RCC 7860 (cell line): Measurements from ENCODE around the gene ICOSLG.
"Not testable (repeated sequence)": the region's sequence is repeated elsewhere in the genome, so short reads cannot be mapped to it uniquely, and the experiment has no call there.

Experiments used
- DNase-seq: peaks from one replicate; pipeline ENCODE4 v3.0.0-alpha.2; 2015; ENCODE audit warnings: low spot score
- FAIRE-seq: peaks from 2 replicates; lab custom pipeline; 2012; peaks lifted over from hg19 to GRCh38; lab: Jason Lieb, UNC

ICOSLG gene

GRCh38 chr21:44265734-44266270, 25.1 kb upstream of the ICOSLG start:
- FAIRE-seq (no peak), DNase-seq (no peak)

GRCh38 chr21:44263768-44264167, 23.0 kb upstream of the ICOSLG start:
- DNase-seq: no peak

GRCh38 chr21:44263221-44263760, 22.5 kb upstream of the ICOSLG start:
- no peak for DNase-seq

More at GRCh38 chr21:44263768-44264167, 23.0 kb upstream of the ICOSLG start:
- no peak for FAIRE-seq

GRCh38 chr21:44262338-44263056, 21.8 kb upstream of the ICOSLG start:
- FAIRE-seq: no peak
- no peak for DNase-seq

More at GRCh38 chr21:44263221-44263760, 22.5 kb upstream of the ICOSLG start:
- no peak for FAIRE-seq

- no peak for FAIRE-seq
- DNase-seq: no peak
Observed at GRCh38 chr21:44261675-44262295, 21.0 kb upstream of the ICOSLG start, which contains the start of gene DNMT3L. Gene DNMT3L, minus strand, starts transcription at chr21:44261897. Its CDS starts 638 bp downstream, at chr21:44261259.

GRCh38 chr21:44260791-44261631, 20.3 kb upstream of the ICOSLG start:
- no peak for FAIRE-seq

GRCh38 chr21:44260066-44260465, 19.3 kb upstream of the ICOSLG start:
- FAIRE-seq (no peak), DNase-seq (no peak)

More at GRCh38 chr21:44260791-44261631, 20.3 kb upstream of the ICOSLG start:
- DNase-seq: no peak

- FAIRE-seq (no peak), DNase-seq (no peak)
Observed at GRCh38 chr21:44259082-44259705, 18.5 kb upstream of the ICOSLG start.

GRCh38 chr21:44258056-44258725, 17.4 kb upstream of the ICOSLG start:
- DNase-seq (no peak), FAIRE-seq (no peak)

- DNase-seq: no peak
- no peak for FAIRE-seq
Observed at GRCh38 chr21:44255511-44255981, 14.8 kb upstream of the ICOSLG start.

GRCh38 chr21:44253832-44254710, 13.3 kb upstream of the ICOSLG start:
- DNase-seq (no peak), FAIRE-seq (no peak)

GRCh38 chr21:44249204-44250037, 8.7 kb upstream of the ICOSLG start:
- not testable (repeated sequence) for DNase-seq
- peak; percentile 95 for FAIRE-seq

GRCh38 chr21:44247904-44248303, 7.2 kb upstream of the ICOSLG start:
- not testable (repeated sequence) for DNase-seq
- FAIRE-seq: peak; percentile 87

GRCh38 chr21:44243980-44244379, 3.2 kb upstream of the ICOSLG start:
- peak; percentile 45 for FAIRE-seq
- not testable (repeated sequence) for DNase-seq

GRCh38 chr21:44241281-44241680, 538 bp upstream of the ICOSLG start:
- FAIRE-seq, DNase-seq: not testable (repeated sequence)

GRCh38 chr21:44240353-44240752, 390 bp downstream of the ICOSLG start:
- DNase-seq, FAIRE-seq: not testable (repeated sequence)

GRCh38 chr21:44229561-44229960, 11.2 kb downstream of the ICOSLG start:
- not testable (repeated sequence) for FAIRE-seq

GRCh38 chr21:44228109-44228508, 12.6 kb downstream of the ICOSLG start:
- FAIRE-seq, DNase-seq: not testable (repeated sequence)

More at GRCh38 chr21:44229561-44229960, 11.2 kb downstream of the ICOSLG start:
- DNase-seq: not testable (repeated sequence)
